Natural killer cell (primary cell): ENCODE measurements around the gene GPHA2. TPM values are rescaled to one million over a fixed set of nuclear protein-coding genes. Genes with fewer than 3 reads are reported as not detected.

Source experiments
- ATAC-seq, 3 donors: fragments of 150-1000 bp in 2 of 3; fragments of 200-7000 bp in 1 of 3; cut with Tn5 transposase; 1 replicate in 1 of 3; 2 replicates in 2 of 3; pipeline ENCODE4 v1.10.0; 2021; ENCODE audit warnings: mild to moderate bottlenecking in 2 of 3, moderate library complexity in 2 of 3
- DNase-seq, 2 donors: peaks; one replicate each; pipeline versions ENCODE4 v3.0.0 to v3.0.0-alpha.2; 2013 to 2021; ENCODE audit warnings: mixed read lengths in 1 of 2
- H3K27ac ChIP-seq: one replicate; pipeline ENCODE4 v1.5.1; 2013; ENCODE audit warnings: mild to moderate bottlenecking, low read length
- H3K27me3 ChIP-seq: one replicate; pipeline ENCODE4 v1.6.1; 2013; ENCODE audit warnings: low read length; ENCODE audit not compliant: control insufficient read depth, insufficient read depth
- H3K36me3 ChIP-seq: one replicate; pipeline ENCODE4 v1.6.1; 2013; ENCODE audit warnings: low read length; ENCODE audit not compliant: control insufficient read depth, insufficient read depth
- H3K4me1 ChIP-seq: one replicate; pipeline ENCODE4 v1.6.1; 2013; ENCODE audit warnings: low read length; ENCODE audit not compliant: control insufficient read depth, insufficient read depth
- H3K4me3 ChIP-seq: one replicate; pipeline ENCODE4 v1.5.1; 2013; ENCODE audit warnings: low read length
- H3K9me3 ChIP-seq: one replicate; pipeline ENCODE4 v1.6.1; 2013; ENCODE audit warnings: low read length; ENCODE audit not compliant: control insufficient read depth, insufficient read depth
- H3K27ac Mint-ChIP-seq, 2 donors: one replicate each; pipeline ENCODE4 v1.8.0; 2022; ENCODE audit warnings: mild to moderate bottlenecking in 2 of 2, mixed read lengths in 2 of 2, moderate library complexity in 1 of 2
- H3K27me3 Mint-ChIP-seq, 2 donors: one replicate each; pipeline ENCODE4 v1.8.0; 2022; ENCODE audit warnings: low read depth in 2 of 2, mixed read lengths in 2 of 2
- H3K36me3 Mint-ChIP-seq: one replicate; pipeline ENCODE4 v1.8.0; 2022; ENCODE audit warnings: mixed read lengths
- H3K4me1 Mint-ChIP-seq, 2 donors: one replicate each; pipeline ENCODE4 v1.8.0; 2022; ENCODE audit warnings: mixed read lengths in 2 of 2
- H3K4me3 Mint-ChIP-seq: one replicate; pipeline ENCODE4 v1.8.0; 2022; ENCODE audit warnings: mild to moderate bottlenecking, moderate library complexity, mixed read lengths
- H3K9me3 Mint-ChIP-seq, 2 donors: one replicate each; pipeline ENCODE4 v1.8.0; 2022; ENCODE audit warnings: mixed read lengths in 2 of 2
- CTCF ChIP-seq: fragments of 200-600 bp; IDR thresholded peaks from one replicate; pipeline ENCODE4 v1.8.0; 2022; ENCODE audit warnings: antibody characterized with exemption
- WGBS: methylation state at CpG from one replicate; pipeline ENCODE4 v1.1.7; 2013; ENCODE audit warnings: missing lambda C conversion rate; ENCODE audit not compliant: insufficient coverage; 5-methylcytosine and 5-hydroxymethylcytosine counted together
- intact Hi-C: fragments of 100-400 bp; cut with micrococcal nuclease; formaldehyde crosslinking; loops from one replicate; pipeline ENCODE4 v1.14.2; 2022
- total RNA-seq, 4 donors: library from RNA; stranded (reverse); fragments of 120-200 nt in 1 of 4; gene quantifications; one replicate each; pipeline versions ENCODE4 v1.2.3 to v1.2.4, GENCODE V29; 2013 to 2022

Gene GPHA2
- total RNA-seq, 3 donors from 2014 or later (not counting 1 experiment from before 2014, with no cell fraction given) = not detected

GRCh38 chr11:64892838-64893193 is 42.9 kb downstream of the GPHA2 start:
- H3K36me3 ChIP-seq = peaks cover 16% of the 10 kb centered on the region
- no peak overlapping the region for H3K4me3 ChIP-seq
- Mint-ChIP-seq H3K27me3 (no peaks in the 10 kb centered on the region), H3K4me1 (peaks cover 5 to 16% of the 10 kb centered on the region in 2 donors), H3K27ac (no peak overlapping the region), H3K9me3 (no peaks in the 10 kb centered on the region), H3K36me3 (no peaks in the 10 kb centered on the region), H3K4me3 (no peak overlapping the region)
- H3K4me1 ChIP-seq = peaks cover 25% of the 10 kb centered on the region
- no peak for TF ChIP-seq CTCF
- intact Hi-C loops = no loop called here
- H3K27me3 ChIP-seq = no peaks in the 10 kb centered on the region
- no peak for ATAC-seq
- H3K9me3 ChIP-seq = no peaks in the 10 kb centered on the region
- WGBS = 91% methylated on average over 10 of the region's 10 CpGs
- H3K27ac ChIP-seq = no peak overlapping the region
- no peak for DNase-seq

GRCh38 chr11:64892411-64892831 is 43.3 kb downstream of the GPHA2 start:
- Histone ChIP-seq H3K4me3 (no peak overlapping the region), H3K27ac (no peak overlapping the region), H3K27me3 (no peaks in the 10 kb centered on the region), H3K9me3 (no peaks in the 10 kb centered on the region), H3K4me1 (peaks cover 29% of the 10 kb centered on the region), H3K36me3 (peaks cover 12% of the 10 kb centered on the region)
- intact Hi-C loops = no loop called here
- no peak for DNase-seq
- Mint-ChIP-seq H3K27me3 (no peaks in the 10 kb centered on the region), H3K27ac (no peak overlapping the region), H3K4me3 (no peak overlapping the region), H3K4me1 (peaks cover 8 to 18% of the 10 kb centered on the region in 2 donors), H3K9me3 (no peaks in the 10 kb centered on the region), H3K36me3 (no peaks in the 10 kb centered on the region)
- 71% methylated on average over 11 of the region's 11 CpGs for WGBS
- TF ChIP-seq CTCF = no peak
- ATAC-seq = no peak

GRCh38 chr11:64891880-64892279 is 43.8 kb downstream of the GPHA2 start:
- intact Hi-C loops = no loop called here
- H3K27me3 ChIP-seq = no peaks in the 10 kb centered on the region
- H3K4me3 ChIP-seq = no peak overlapping the region
- H3K4me1 ChIP-seq = peaks cover 30% of the 10 kb centered on the region
- Mint-ChIP-seq H3K36me3 (no peaks in the 10 kb centered on the region), H3K4me3 (no peak overlapping the region), H3K4me1 (peaks cover 11 to 21% of the 10 kb centered on the region in 2 donors), H3K27ac (no peak overlapping the region), H3K9me3 (no peaks in the 10 kb centered on the region), H3K27me3 (no peaks in the 10 kb centered on the region)
- WGBS = 86% methylated on average over 5 of the region's 5 CpGs
- no peaks in the 10 kb centered on the region for H3K9me3 ChIP-seq
- TF ChIP-seq CTCF = no peak
- DNase-seq (no peak), ATAC-seq (no peak)
- no peak overlapping the region for H3K27ac ChIP-seq
- H3K36me3 ChIP-seq = peaks cover 8% of the 10 kb centered on the region

- H3K36me3 Mint-ChIP-seq = no peaks in the 10 kb centered on the region
- peaks cover 30% of the 10 kb centered on the region for H3K4me1 ChIP-seq
- TF ChIP-seq CTCF = no peak
- no peak overlapping the region for H3K27ac Mint-ChIP-seq
- WGBS = 95% methylated on average over 25 of the region's 25 CpGs
- H3K9me3 ChIP-seq = no peaks in the 10 kb centered on the region
- no peaks in the 10 kb centered on the region for H3K9me3 Mint-ChIP-seq
- DNase-seq (no peak), ATAC-seq (no peak)
- H3K27me3 ChIP-seq = no peaks in the 10 kb centered on the region
- peaks cover 4% of the 10 kb centered on the region for H3K36me3 ChIP-seq
- peaks cover 11 to 21% of the 10 kb centered on the region in 2 donors for H3K4me1 Mint-ChIP-seq
- H3K27ac ChIP-seq = no peak overlapping the region
- H3K4me3 Mint-ChIP-seq = no peak overlapping the region
- H3K27me3 Mint-ChIP-seq = no peaks in the 10 kb centered on the region
- intact Hi-C loops = no loop called here
- H3K4me3 ChIP-seq = no peak overlapping the region
Measured at GRCh38 chr11:64891215-64891848, 44.4 kb downstream of the GPHA2 start.
